Epithelial cell of esophagus (primary cell): Measurements from ENCODE around the gene S100PBP.
A peak's percentile ranks its signal among the peaks of the same experiment; 100 is the strongest.

Experiments
- DNase-seq: peaks from one replicate; pipeline ENCODE4 v3.0.0; 2010; ENCODE audit warnings: low read depth
- H3K4me3 ChIP-seq: 2 replicates; pipeline ENCODE4 v1.5.1; 2011; ENCODE audit warnings: mild to moderate bottlenecking, low read length, control low read depth
- CTCF ChIP-seq: IDR thresholded peaks from 2 replicates; pipeline ENCODE4 v1.5.1; 2011; ENCODE audit warnings: low read depth, mild to moderate bottlenecking, low read length, control low read depth, inconsistent platforms; ENCODE audit not compliant: insufficient read depth; ENCODE audit errors: missing control alignments

The S100PBP gene

DNA sequence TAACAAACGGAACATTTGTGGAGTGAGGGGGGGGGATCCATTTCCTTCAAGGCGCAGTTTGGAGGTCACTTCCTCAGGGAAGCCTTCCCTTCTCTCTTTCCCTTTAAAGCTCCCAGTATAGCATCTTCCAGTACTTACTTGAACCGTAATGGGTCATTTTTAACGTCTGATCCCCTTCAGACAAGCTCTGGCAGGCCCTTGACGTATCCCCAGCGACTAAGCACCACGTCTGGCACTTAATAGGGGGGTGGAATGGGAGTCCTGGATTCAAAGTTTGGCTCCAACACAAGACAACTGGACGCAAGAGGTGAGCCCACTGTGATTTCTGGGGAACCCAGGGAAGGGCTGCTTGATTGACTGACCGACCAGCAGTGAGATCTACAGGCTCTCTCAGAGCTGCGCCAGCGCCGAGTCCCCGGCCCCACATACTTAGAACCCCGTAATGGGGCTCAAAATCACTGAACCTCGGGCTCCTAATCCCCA lies 736 bp upstream of the S100PBP start:
- peak overlapping the region; percentile 92 for H3K4me3 ChIP-seq
- no peak for TF ChIP-seq CTCF
- peak; percentile 91 for DNase-seq

GRCh38 chr1:32817815-32818786 lies 648 bp downstream of the S100PBP start:
- no peak for TF ChIP-seq CTCF
- DNase-seq, result peak; percentile 44

DNA sequence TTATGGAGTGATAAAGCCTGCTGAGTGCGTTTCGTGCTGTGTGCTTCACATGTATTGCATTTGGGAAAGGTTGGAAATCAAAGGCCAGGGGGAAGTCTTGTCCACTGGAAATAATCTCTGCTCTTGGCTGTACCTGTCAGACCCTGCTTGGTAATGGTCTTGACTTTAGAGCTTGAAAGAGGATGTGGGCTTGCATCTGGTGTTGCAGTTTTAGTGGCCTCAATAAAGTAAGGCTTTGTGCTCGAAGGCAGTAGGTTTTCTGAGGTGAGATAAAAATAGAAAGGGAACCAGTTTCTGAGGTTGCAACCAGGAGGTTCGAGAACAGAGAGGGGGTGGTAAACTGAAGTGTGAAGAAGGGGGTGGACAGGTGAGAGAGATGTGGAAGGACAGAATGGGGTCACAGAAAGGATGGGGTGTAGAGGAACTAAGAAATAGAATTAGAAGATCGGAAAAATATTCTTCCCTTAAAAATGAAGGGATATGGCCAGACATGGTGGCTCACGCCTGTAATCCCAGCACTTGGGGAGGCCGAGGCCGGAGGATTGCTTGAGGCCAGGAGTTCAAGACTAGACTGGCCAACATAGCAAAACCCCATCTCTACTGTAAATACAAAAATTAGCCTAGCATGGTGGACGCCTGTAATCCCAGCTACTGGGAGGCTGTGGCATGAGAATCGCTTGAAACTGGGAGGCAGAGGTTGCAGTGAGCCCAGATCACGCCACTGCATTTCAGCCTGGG lies 1.5 kb downstream of the S100PBP start:
- TF ChIP-seq CTCF, result no peak
- H3K4me3 ChIP-seq, result peak overlapping the region; percentile 92
- no peak for DNase-seq

More at GRCh38 chr1:32817815-32818786, 648 bp downstream of the S100PBP start:
- peak overlapping the region; percentile 92 for H3K4me3 ChIP-seq

- no peak for DNase-seq
- no peak overlapping the region for H3K4me3 ChIP-seq
- no peak for TF ChIP-seq CTCF
Observed at GRCh38 chr1:32825181-32825580, 7.7 kb downstream of the S100PBP start.

DNA sequence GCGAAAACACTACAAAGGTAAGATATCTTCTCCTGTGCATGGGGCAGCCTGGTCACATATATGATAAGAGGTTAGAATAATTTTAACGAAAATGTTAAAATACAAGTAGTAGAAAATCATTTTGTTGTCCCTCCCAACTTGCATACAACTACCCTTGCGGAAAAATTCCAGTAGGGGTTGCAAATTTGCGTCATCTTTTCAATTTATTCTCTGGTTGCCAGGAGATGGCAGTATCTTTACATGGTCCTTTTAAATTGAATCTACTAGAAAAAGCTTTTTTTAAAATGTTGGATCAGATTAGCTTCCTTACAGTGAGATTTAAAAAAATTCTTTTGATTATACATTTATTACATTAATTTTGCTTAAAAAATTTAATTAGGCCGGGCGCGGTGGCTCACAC lies 10.9 kb downstream of the S100PBP start:
- DNase-seq, result no peak
- no peak overlapping the region for H3K4me3 ChIP-seq
- TF ChIP-seq CTCF, result no peak

- TF ChIP-seq CTCF, result no peak
- DNase-seq, result no peak
- H3K4me3 ChIP-seq, result no peak overlapping the region
Observed at GRCh38 chr1:32830092-32830852, 12.8 kb downstream of the S100PBP start.
